ENCODE results near the gene TMBIM1.

DNA sequence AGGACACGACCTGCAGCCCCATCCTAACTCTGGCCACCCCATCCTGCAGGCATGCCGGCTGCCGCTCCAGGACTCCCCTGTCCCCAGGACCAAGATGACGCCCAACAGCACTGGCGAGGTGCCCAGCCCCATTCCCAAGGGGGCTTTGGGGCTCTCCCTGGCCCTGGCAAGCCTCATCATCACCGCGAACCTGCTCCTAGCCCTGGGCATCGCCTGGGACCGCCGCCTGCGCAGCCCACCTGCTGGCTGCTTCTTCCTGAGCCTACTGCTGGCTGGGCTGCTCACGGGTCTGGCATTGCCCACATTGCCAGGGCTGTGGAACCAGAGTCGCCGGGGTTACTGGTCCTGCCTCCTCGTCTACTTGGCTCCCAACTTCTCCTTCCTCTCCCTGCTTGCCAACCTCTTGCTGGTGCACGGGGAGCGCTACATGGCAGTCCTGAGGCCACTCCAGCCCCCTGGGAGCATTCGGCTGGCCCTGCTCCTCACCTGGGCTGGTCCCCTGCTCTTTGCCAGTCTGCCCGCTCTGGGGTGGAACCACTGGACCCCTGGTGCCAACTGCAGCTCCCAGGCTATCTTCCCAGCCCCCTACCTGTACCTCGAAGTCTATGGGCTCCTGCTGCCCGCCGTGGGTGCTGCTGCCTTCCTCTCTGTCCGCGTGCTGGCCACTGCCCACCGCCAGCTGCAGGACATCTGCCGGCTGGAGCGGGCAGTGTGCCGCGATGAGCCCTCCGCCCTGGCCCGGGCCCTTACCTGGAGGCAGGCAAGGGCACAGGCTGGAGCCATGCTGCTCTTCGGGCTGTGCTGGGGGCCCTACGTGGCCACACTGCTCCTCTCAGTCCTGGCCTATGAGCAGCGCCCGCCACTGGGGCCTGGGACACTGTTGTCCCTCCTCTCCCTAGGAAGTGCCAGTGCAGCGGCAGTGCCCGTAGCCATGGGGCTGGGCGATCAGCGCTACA is 29.4 kb downstream of the TMBIM1 start:
- no peak for TF ChIP-seq CTCF (IDR thresholded peaks at IDR 0.05)
- TF ChIP-seq POLR2A (IDR thresholded peaks at IDR 0.05), result no peak

All from esophagus squamous epithelium (tissue), 4 donors.